ENCODE measurements around the gene CDK19. TPM values are rescaled to one million over a fixed set of nuclear protein-coding genes. Genes with fewer than 3 reads are reported as not detected.

The CDK19 gene
- total RNA-seq, 1 donor from 2014 or later: 26.6 TPM

DNA sequence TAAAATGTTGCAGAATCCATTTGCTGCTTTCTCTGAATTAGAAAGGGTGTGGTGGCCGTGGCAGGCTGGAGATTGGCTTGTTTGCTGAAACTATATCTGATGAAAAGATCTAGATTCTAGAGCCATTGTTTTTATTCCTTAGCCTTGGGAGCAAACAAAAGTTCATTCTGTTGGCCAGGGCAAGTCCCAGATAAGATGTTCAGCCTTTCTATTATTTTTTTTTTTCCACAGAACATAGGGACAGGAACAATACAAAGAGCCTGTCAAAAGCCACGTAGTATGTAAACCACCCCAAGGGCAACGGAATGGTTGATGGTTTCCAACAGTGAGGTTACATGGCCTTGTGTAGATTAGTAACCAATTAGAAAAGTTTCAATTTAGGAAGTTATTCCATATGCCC, 218.9 kb downstream of the CDK19 start:
- Histone ChIP-seq H3K27me3 (no peaks in the 10 kb centered on the region), H3K36me3 (no peaks in the 10 kb centered on the region), H3K4me3 (no peak overlapping the region), H3K4me1 (no peaks in the 10 kb centered on the region), H3K27ac (no peak overlapping the region), H3K9me3 (no peaks in the 10 kb centered on the region)
- DNase-seq (no peak), ATAC-seq (no peak)
- intact Hi-C loops (cut with DNase I): no loop called here
- TF ChIP-seq, protein P1, sequence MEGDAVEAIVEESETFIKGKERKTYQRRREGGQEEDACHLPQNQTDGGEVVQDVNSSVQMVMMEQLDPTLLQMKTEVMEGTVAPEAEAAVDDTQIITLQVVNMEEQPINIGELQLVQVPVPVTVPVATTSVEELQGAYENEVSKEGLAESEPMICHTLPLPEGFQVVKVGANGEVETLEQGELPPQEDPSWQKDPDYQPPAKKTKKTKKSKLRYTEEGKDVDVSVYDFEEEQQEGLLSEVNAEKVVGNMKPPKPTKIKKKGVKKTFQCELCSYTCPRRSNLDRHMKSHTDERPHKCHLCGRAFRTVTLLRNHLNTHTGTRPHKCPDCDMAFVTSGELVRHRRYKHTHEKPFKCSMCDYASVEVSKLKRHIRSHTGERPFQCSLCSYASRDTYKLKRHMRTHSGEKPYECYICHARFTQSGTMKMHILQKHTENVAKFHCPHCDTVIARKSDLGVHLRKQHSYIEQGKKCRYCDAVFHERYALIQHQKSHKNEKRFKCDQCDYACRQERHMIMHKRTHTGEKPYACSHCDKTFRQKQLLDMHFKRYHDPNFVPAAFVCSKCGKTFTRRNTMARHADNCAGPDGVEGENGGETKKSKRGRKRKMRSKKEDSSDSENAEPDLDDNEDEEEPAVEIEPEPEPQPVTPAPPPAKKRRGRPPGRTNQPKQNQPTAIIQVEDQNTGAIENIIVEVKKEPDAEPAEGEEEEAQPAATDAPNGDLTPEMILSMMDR (IDR thresholded peaks at IDR 0.05): no peak

DNA sequence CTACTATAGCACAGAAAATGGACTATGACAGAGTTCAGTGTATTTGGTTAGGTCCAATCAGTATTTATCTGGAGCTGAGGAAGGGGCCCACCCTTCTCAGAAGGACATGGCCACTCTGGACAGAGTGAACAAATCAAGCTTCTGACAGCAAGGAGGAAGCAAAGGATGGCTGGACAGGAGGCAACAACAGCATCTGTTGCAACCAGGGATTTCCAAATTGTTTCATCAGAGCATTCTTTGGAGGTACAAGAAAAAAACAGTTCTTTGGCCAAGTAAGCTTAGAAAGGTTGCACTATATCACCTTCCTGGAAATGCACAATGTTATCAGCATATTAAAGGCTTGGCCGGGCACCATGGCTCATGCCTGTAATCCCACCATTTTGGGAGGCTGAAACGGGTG, 220.2 kb downstream of the CDK19 start:
- H3K27me3 ChIP-seq: no peaks in the 10 kb centered on the region
- H3K4me1 ChIP-seq: no peaks in the 10 kb centered on the region
- no peak overlapping the region for H3K27ac ChIP-seq
- ATAC-seq (no peak), DNase-seq (no peak)
- H3K9me3 ChIP-seq: no peaks in the 10 kb centered on the region
- H3K36me3 ChIP-seq: no peaks in the 10 kb centered on the region
- no peak overlapping the region for H3K4me3 ChIP-seq
- intact Hi-C loops (cut with DNase I): no loop called here
- TF ChIP-seq, protein P1 (IDR thresholded peaks at IDR 0.05): no peak

DNA sequence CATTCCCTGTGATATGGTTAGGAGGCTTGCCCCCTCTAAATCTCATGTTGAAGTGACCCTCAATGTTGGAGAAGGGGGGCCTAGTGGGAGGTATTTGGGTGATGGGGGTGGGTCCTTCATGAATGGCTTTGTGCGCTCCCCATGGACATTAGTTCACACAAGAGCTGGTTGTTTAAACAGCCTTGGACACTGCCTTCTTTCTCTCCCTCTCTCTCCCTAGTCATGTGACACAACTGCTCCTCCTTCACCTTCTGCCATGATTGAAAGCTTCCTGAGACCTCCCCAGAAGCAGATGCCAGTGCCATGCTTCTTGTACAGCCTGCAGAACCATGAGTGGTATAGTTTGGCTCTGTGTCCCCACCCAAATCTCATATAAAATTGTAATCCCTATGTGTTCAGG, 221.6 kb downstream of the CDK19 start:
- ATAC-seq (no peak), DNase-seq (no peak)
- H3K27me3 ChIP-seq: no peaks in the 10 kb centered on the region
- H3K9me3 ChIP-seq: no peaks in the 10 kb centered on the region
- intact Hi-C loops (cut with DNase I): no loop called here
- TF ChIP-seq, protein P1 (IDR thresholded peaks at IDR 0.05): no peak
- H3K36me3 ChIP-seq: no peaks in the 10 kb centered on the region
- no peaks in the 10 kb centered on the region for H3K4me1 ChIP-seq
- no peak overlapping the region for H3K4me3 ChIP-seq
- no peak overlapping the region for H3K27ac ChIP-seq

DNA sequence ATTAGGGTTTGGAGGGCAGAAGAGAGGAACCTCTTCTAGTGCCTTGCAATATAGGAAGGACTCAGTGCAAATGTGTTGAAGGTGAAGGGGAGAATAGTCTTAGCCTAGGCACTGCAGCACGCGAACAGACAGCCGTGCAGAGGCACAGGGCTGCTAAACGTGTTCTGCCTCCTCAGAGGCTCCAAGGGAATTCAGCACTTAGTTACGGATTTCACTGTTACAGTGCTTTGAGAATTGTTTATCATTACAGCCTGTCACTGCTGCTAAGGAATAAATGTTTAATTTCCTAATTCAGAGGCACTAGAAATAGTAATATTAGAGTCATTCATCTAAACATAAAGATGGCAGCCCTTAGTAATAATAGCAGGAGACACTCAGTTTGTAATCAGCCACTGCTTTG, 222.5 kb downstream of the CDK19 start:
- H3K36me3 ChIP-seq: no peaks in the 10 kb centered on the region
- H3K27ac ChIP-seq: no peak overlapping the region
- H3K4me3 ChIP-seq: no peak overlapping the region
- intact Hi-C loops (cut with DNase I): no loop called here
- ATAC-seq (no peak), DNase-seq (no peak)
- H3K9me3 ChIP-seq: no peaks in the 10 kb centered on the region
- H3K4me1 ChIP-seq: no peaks in the 10 kb centered on the region
- TF ChIP-seq, protein P1 (IDR thresholded peaks at IDR 0.05): no peak
- no peaks in the 10 kb centered on the region for H3K27me3 ChIP-seq

- no peaks in the 10 kb centered on the region for H3K4me1 ChIP-seq
- no peak overlapping the region for H3K27ac ChIP-seq
- intact Hi-C loops (cut with DNase I): no loop called here
- H3K9me3 ChIP-seq: no peaks in the 10 kb centered on the region
- H3K36me3 ChIP-seq: no peaks in the 10 kb centered on the region
- TF ChIP-seq, protein P1 (IDR thresholded peaks at IDR 0.05): no peak
- ATAC-seq (no peak), DNase-seq (no peak)
- H3K27me3 ChIP-seq: no peaks in the 10 kb centered on the region
- H3K4me3 ChIP-seq: no peak overlapping the region
Observed at GRCh38 chr6:110590821-110591351, 224.4 kb downstream of the CDK19 start.
